ENCODE results near the gene INPP4B. TPM values are rescaled to one million over a fixed set of nuclear protein-coding genes. Genes with fewer than 3 reads are reported as not detected.

The INPP4B gene
- total RNA-seq, 1 donor from 2014 or later, result 10.9 TPM

GRCh38 chr4:142126890-142127497, 719.1 kb downstream of the INPP4B start:
- no peak overlapping the region for H3K4me3 ChIP-seq (ENCODE audit: low read depth, low read length)
- no peaks in the 10 kb centered on the region for H3K27me3 ChIP-seq (ENCODE audit: control insufficient read depth, insufficient read depth, low read length)
- DNase-seq (ENCODE audit: low read depth), result peak; percentile 23
- peak; percentile 77 for TF ChIP-seq CTCF (IDR thresholded peaks at IDR 0.05; ENCODE audit: insufficient read depth, low read length, poor library complexity, severe bottlenecking)
- no peaks in the 10 kb centered on the region for H3K36me3 ChIP-seq (ENCODE audit: control insufficient read depth, insufficient read depth, low read length)

DNA sequence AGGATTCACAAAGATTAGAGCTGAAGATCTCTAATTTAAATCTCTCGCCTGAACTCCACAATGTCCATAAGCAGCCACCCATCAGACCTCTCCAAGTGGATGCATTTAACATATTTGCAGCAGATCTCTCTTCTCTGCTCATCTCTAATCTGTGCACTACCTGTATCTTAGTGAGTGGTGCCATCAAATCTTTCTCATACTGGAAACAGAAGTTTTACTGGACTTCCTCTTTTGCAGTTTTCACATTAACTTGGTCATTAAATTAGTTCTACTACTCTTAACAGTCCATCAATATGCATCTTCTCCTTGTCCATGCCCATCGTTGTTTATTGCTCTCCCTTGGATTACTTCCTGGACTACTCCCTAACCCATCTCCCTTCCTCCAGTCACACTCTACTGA, 721.2 kb downstream of the INPP4B start:
- H3K27me3 ChIP-seq (ENCODE audit: control insufficient read depth, insufficient read depth, low read length), result no peaks in the 10 kb centered on the region
- DNase-seq (ENCODE audit: low read depth), result no peak
- no peak for TF ChIP-seq CTCF (IDR thresholded peaks at IDR 0.05; ENCODE audit: insufficient read depth, low read length, poor library complexity, severe bottlenecking)
- H3K36me3 ChIP-seq (ENCODE audit: control insufficient read depth, insufficient read depth, low read length), result no peaks in the 10 kb centered on the region
- no peak overlapping the region for H3K4me3 ChIP-seq (ENCODE audit: low read depth, low read length)

DNA sequence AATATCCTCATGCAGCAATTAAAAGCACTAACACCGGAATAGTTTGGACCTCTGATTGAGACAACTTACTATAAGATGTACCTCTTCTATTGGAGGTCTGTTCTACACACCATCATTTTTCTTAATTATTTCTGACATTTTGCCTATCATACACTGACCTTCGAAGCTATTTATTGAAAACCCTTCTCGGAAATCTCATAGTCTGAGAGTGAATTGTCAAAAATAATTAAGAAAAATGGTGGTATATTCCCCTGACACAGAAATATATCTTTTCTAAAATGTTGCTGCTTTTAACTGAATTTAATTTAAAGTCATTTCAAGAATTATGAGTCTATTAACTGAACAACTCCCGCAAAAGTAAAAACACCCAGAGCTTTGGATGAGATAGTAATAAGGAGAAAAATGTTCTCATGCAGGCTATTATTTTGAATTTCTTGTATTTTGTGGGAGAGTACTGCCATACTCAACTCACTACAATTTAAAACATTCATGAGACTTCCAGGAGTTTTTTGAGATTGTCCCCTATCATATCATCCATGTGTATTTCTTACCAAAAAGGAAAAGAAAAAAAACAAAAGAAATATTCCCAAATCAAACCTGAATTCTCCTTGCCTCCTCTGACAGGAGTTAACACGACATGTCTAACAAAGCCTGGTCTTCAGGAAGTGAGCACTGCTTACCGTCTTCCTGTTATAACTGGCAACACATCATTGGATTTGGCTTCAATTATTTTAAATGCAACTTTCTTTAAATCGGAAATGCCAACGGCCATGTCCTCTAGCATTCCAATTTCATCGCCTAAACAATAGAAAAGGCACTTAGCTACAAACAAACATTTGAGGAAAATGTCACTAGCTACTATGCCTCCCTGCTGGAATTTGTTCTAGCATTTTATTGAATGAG, 724.4 kb downstream of the INPP4B start:
- H3K4me3 ChIP-seq (ENCODE audit: low read depth, low read length), result no peak overlapping the region
- no peak for DNase-seq (ENCODE audit: low read depth)
- TF ChIP-seq CTCF (IDR thresholded peaks at IDR 0.05; ENCODE audit: insufficient read depth, low read length, poor library complexity, severe bottlenecking), result no peak
- H3K27me3 ChIP-seq (ENCODE audit: control insufficient read depth, insufficient read depth, low read length), result no peaks in the 10 kb centered on the region
- no peaks in the 10 kb centered on the region for H3K36me3 ChIP-seq (ENCODE audit: control insufficient read depth, insufficient read depth, low read length)

DNA sequence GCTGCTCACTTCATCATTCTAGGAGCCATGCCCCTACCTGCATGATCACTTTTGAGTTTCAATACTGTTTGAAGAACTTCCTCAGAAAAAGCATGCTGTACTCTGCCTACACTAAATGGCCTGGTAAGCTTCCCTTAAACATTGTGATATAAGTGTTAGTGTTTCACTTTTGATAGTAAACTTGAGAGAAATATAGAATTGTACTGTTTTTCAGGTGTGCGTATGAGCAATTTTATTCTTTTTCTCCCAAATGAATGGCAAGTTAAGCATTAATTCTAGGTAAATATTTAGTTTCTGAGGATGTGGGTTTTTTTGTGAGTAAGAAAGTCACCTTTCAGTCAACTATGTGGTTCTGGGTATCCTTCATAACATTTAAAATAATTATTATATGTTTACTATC, 725.2 kb downstream of the INPP4B start:
- H3K27me3 ChIP-seq (ENCODE audit: control insufficient read depth, insufficient read depth, low read length), result no peaks in the 10 kb centered on the region
- TF ChIP-seq CTCF (IDR thresholded peaks at IDR 0.05; ENCODE audit: insufficient read depth, low read length, poor library complexity, severe bottlenecking), result no peak
- no peaks in the 10 kb centered on the region for H3K36me3 ChIP-seq (ENCODE audit: control insufficient read depth, insufficient read depth, low read length)
- no peak overlapping the region for H3K4me3 ChIP-seq (ENCODE audit: low read depth, low read length)
- DNase-seq (ENCODE audit: low read depth), result no peak

DNA sequence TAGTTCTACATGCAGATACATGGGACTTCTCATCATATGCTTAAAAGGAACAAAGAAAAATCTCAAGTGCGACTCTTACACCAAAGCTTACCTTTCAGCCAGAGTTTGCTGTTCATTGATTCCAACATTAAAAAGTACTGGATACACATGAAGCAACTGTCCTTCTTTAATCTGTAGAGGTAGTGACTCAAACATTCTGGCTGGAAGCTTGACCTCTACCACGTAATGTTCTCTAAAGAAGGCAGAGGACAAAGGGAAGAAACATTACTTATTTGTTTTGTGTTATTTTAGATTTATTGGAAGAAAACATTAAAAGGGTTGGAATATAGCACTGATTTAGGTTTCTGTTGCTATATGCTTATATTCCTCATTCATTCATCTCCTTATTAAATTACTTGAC, 733.6 kb downstream of the INPP4B start:
- Histone ChIP-seq H3K36me3 (ENCODE audit: control insufficient read depth, insufficient read depth, low read length) (no peaks in the 10 kb centered on the region), H3K27me3 (ENCODE audit: control insufficient read depth, insufficient read depth, low read length) (no peaks in the 10 kb centered on the region), H3K4me3 (ENCODE audit: low read depth, low read length) (no peak overlapping the region)
- TF ChIP-seq CTCF (IDR thresholded peaks at IDR 0.05; ENCODE audit: insufficient read depth, low read length, poor library complexity, severe bottlenecking), result no peak
- DNase-seq (ENCODE audit: low read depth), result no peak
